Breast epithelium (tissue), 4 donors: ENCODE results near the gene VPS18. TPM values are rescaled to one million over a fixed set of nuclear protein-coding genes. Genes with fewer than 3 reads are reported as not detected.

Source experiments
- DNase-seq, 2 donors: peaks; one replicate each; pipeline ENCODE4 v3.0.0-alpha.2; 2019; ENCODE audit warnings: low spot score in 2 of 2
- H3K27ac ChIP-seq, 2 donors: fragments of 200-600 bp; sonication (generic) in 1 of 2; one replicate each; pipeline ENCODE4 v1.5.1; 2016 to 2019; ENCODE audit warnings: mild to moderate bottlenecking in 1 of 2
- H3K27me3 ChIP-seq, 2 donors: fragments of 200-600 bp; sonication (generic) in 1 of 2; one replicate each; pipeline versions ENCODE4 v1.5.1 to v1.6.0; 2017 to 2019; ENCODE audit warnings: control low read depth in 1 of 2, mild to moderate bottlenecking in 1 of 2
- H3K36me3 ChIP-seq: fragments of 200-600 bp; one replicate; pipeline ENCODE4 v1.5.1; 2019
- H3K4me1 ChIP-seq, 2 donors: fragments of 200-600 bp; sonication (generic); one replicate each; pipeline ENCODE4 v1.5.1; 2016 to 2019; ENCODE audit warnings: control low read depth in 1 of 2
- H3K4me3 ChIP-seq, 3 donors: fragments of 200-600 bp; sonication (generic); 1 replicate in 2 of 3; 2 replicates in 1 of 3; pipeline ENCODE4 v1.5.1; 2016 to 2019; ENCODE audit warnings: mild to moderate bottlenecking in 3 of 3, moderate library complexity in 2 of 3
- H3K9me3 ChIP-seq, 2 donors: fragments of 200-600 bp; sonication (generic) in 1 of 2; one replicate each; pipeline ENCODE4 v1.5.1; 2016 to 2019; ENCODE audit warnings: control low read depth in 1 of 2
- POLR2A ChIP-seq: fragments of 450-650 bp; IDR thresholded peaks from one replicate; pipeline ENCODE4 v1.6.1; 2016; ENCODE audit warnings: antibody characterized with exemption, mild to moderate bottlenecking, moderate library complexity
- POLR2AphosphoS5 ChIP-seq, 3 donors: sonication (generic); formaldehyde crosslinking; IDR thresholded peaks; one replicate each; pipeline ENCODE4 v1.6.1; 2017; ENCODE audit warnings: antibody characterized with exemption in 3 of 3
- intact Hi-C: fragments of 100-400 bp; cut with DNase I; formaldehyde crosslinking; loops from one replicate; pipeline ENCODE4 v1.15.1; 2023; ENCODE audit warnings: low total_unique reads
- total RNA-seq, 3 donors: library from RNA; depleted of rRNA; stranded (reverse); fragments of >200 nt; gene quantifications; one replicate each; pipeline ENCODE4 v1.1.0, GENCODE V29; 2016
- TF ChIP-seq, protein P1 (sequence below), 3 donors: fragments of 450-650 bp; IDR thresholded peaks; one replicate each; pipeline ENCODE4 v1.5.1; 2016 to 2017; ENCODE audit warnings: antibody characterized with exemption in 3 of 3, mild to moderate bottlenecking in 3 of 3, moderate library complexity in 3 of 3

Gene VPS18
- total RNA-seq, 3 donors from 2014 or later, result 23.2 to 25.0 (median 23.9) TPM

DNA sequence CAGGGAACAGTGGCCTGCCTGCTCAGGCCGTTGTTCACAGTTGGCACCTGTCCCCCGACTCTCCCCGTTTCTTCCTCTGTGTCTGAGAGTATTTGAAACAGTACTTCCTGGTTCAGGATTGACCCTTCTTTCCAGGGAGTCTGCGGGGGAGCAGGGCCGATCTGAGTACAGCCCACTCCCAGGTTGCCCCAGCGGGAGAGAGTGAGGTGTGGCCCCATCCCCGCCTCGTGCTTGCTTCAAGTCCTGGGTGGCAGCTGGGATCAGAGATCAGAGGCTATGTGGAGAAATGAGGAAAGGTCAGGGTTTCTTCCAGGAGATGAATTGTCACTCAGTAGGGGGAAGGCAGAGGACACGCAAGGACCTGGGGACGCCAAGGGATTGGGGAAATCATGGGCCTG lies 28.4 kb downstream of the VPS18 start:
- no peak for DNase-seq
- H3K27ac ChIP-seq, result no peak overlapping the region
- H3K4me1 ChIP-seq, result peaks cover 0 to 5% of the 10 kb centered on the region in 2 donors
- no peaks in the 10 kb centered on the region for H3K9me3 ChIP-seq
- TF ChIP-seq, protein P1, sequence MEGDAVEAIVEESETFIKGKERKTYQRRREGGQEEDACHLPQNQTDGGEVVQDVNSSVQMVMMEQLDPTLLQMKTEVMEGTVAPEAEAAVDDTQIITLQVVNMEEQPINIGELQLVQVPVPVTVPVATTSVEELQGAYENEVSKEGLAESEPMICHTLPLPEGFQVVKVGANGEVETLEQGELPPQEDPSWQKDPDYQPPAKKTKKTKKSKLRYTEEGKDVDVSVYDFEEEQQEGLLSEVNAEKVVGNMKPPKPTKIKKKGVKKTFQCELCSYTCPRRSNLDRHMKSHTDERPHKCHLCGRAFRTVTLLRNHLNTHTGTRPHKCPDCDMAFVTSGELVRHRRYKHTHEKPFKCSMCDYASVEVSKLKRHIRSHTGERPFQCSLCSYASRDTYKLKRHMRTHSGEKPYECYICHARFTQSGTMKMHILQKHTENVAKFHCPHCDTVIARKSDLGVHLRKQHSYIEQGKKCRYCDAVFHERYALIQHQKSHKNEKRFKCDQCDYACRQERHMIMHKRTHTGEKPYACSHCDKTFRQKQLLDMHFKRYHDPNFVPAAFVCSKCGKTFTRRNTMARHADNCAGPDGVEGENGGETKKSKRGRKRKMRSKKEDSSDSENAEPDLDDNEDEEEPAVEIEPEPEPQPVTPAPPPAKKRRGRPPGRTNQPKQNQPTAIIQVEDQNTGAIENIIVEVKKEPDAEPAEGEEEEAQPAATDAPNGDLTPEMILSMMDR (IDR thresholded peaks at IDR 0.05), result no peak
- TF ChIP-seq POLR2A (no peak), POLR2AphosphoS5 (IDR thresholded peaks at IDR 0.05) (no peak)
- no peak overlapping the region for H3K4me3 ChIP-seq
- H3K27me3 ChIP-seq, result peaks cover 0 to 22% of the 10 kb centered on the region in 2 donors
- no peaks in the 10 kb centered on the region for H3K36me3 ChIP-seq
- intact Hi-C loops, result no loop called here

GRCh38 chr15:40923551-40923950 lies 29.3 kb downstream of the VPS18 start:
- TF ChIP-seq POLR2AphosphoS5 (IDR thresholded peaks at IDR 0.05) (no peak), POLR2A (no peak)
- TF ChIP-seq, protein P1 (IDR thresholded peaks at IDR 0.05), result no peak
- intact Hi-C loops, result no loop called here
- peaks cover 5 to 8% of the 10 kb centered on the region in 2 donors for H3K4me1 ChIP-seq

DNA sequence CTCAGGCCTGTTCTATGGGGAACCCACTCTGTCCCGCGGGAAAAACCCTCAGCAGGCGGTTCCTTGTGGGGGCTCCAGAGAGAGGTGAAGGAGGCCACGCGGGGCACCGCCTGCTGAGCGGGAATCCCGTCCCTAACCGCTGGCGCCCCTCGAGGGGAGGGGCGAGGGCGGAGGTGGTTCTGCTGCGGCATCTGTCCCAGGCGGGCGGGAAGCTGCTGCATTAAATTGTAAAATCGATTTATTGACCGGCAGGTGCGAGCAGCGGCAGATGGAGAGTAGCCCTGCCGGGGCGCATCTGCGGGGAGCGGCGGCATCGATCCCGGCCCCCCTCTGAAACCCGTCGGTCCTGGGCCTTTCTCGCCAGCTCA lies 31.2 kb downstream of the VPS18 start:
- Histone ChIP-seq H3K27ac (no peak overlapping the region), H3K4me3 (no peak overlapping the region), H3K36me3 (no peaks in the 10 kb centered on the region), H3K9me3 (no peaks in the 10 kb centered on the region), H3K27me3 (peaks cover 6 to 45% of the 10 kb centered on the region in 2 donors), H3K4me1 (peaks cover 10 to 27% of the 10 kb centered on the region in 2 donors)
- intact Hi-C loops, result no loop called here
- DNase-seq, result no peak
- TF ChIP-seq POLR2A, result no peak
- TF ChIP-seq, protein P1 (IDR thresholded peaks at IDR 0.05), result no peak
- TF ChIP-seq POLR2AphosphoS5 (IDR thresholded peaks at IDR 0.05), result no peak

More at GRCh38 chr15:40923551-40923950, 29.3 kb downstream of the VPS18 start:
- peaks cover 6 to 32% of the 10 kb centered on the region in 2 donors for H3K27me3 ChIP-seq
- H3K4me3 ChIP-seq, result no peak overlapping the region
- no peaks in the 10 kb centered on the region for H3K36me3 ChIP-seq
- H3K27ac ChIP-seq, result no peak overlapping the region
- H3K9me3 ChIP-seq, result no peaks in the 10 kb centered on the region
- DNase-seq, result no peak

DNA sequence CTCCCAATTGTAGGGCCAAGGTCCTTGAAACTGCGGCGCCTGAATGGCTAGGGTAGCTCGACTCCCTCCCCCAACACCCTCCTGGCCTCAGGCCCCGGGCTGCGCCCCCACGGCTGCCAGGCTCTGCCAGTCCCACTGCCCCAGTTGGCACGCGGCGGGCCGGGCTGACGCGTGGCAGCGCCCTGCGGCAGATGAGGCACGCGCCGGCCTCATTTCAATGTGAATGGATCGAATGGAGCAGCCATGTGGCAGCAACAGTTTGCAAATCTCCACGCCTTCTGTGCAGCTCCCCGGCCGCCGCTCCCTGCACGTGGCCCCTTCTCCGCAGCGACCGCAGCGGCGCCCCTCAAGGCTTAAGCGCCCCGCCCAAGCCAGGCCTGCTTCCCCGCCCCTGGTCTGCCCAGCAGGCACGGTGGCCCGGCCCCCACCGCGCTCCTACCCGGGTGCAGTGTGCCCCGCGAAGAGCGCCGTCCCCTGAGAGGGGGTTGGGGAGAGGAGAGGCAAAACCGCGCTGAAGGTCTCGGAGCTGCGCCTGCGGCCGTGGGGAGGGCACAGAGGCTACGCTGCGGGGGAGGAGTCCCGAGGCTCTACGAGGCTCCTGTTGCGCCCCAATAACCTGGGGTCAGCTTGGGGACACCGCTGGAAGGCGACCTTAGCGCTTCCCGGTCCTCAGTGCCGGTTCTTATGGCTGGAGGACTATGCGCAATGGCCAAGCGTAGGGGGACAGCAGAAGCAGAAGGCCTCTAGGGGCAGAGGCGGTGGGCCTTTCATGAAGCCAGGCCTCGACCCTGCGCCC lies 31.8 kb downstream of the VPS18 start:
- Histone ChIP-seq H3K36me3 (no peaks in the 10 kb centered on the region), H3K9me3 (no peaks in the 10 kb centered on the region), H3K27me3 (peaks cover 6 to 48% of the 10 kb centered on the region in 2 donors), H3K27ac (no peak overlapping the region), H3K4me3 (peak overlapping the region in 2 of 3 donors; percentile 20 to 55), H3K4me1 (peaks cover 10 to 27% of the 10 kb centered on the region in 2 donors)
- intact Hi-C loops, result no loop called here
- TF ChIP-seq POLR2A, result no peak
- TF ChIP-seq, protein P1 (IDR thresholded peaks at IDR 0.05), result no peak
- no peak for TF ChIP-seq POLR2AphosphoS5 (IDR thresholded peaks at IDR 0.05)
- no peak for DNase-seq
